Suprapubic skin (tissue), 4 donors: Measurements from ENCODE around the gene MRPL19.

Experiments used
- EP300 ChIP-seq: sonication (generic); formaldehyde crosslinking; IDR thresholded peaks from one replicate; pipeline ENCODE4 v1.6.1; 2017; ENCODE audit warnings: antibody characterized with exemption
- POLR2A ChIP-seq, 2 donors: fragments of 450-650 bp; IDR thresholded peaks; one replicate each; pipeline ENCODE4 v1.6.1; 2017; ENCODE audit warnings: antibody characterized with exemption in 2 of 2, mild to moderate bottlenecking in 2 of 2, moderate library complexity in 2 of 2
- POLR2AphosphoS5 ChIP-seq, 3 donors: sonication (generic); formaldehyde crosslinking; IDR thresholded peaks; one replicate each; pipeline ENCODE4 v1.6.1; 2017; ENCODE audit warnings: antibody characterized with exemption in 3 of 3
- TF ChIP-seq, protein P1 (sequence below), 2 donors: fragments of 200-600 bp in 1 of 2; fragments of 450-650 bp in 1 of 2; sonication (generic) in 1 of 2; IDR thresholded peaks; one replicate each; pipeline ENCODE4 v1.5.1; 2016 to 2019; ENCODE audit warnings: antibody characterized with exemption in 2 of 2, mild to moderate bottlenecking in 1 of 2, moderate library complexity in 1 of 2

- TF ChIP-seq, protein P1, sequence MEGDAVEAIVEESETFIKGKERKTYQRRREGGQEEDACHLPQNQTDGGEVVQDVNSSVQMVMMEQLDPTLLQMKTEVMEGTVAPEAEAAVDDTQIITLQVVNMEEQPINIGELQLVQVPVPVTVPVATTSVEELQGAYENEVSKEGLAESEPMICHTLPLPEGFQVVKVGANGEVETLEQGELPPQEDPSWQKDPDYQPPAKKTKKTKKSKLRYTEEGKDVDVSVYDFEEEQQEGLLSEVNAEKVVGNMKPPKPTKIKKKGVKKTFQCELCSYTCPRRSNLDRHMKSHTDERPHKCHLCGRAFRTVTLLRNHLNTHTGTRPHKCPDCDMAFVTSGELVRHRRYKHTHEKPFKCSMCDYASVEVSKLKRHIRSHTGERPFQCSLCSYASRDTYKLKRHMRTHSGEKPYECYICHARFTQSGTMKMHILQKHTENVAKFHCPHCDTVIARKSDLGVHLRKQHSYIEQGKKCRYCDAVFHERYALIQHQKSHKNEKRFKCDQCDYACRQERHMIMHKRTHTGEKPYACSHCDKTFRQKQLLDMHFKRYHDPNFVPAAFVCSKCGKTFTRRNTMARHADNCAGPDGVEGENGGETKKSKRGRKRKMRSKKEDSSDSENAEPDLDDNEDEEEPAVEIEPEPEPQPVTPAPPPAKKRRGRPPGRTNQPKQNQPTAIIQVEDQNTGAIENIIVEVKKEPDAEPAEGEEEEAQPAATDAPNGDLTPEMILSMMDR (IDR thresholded peaks at IDR 0.05) = no peak
- TF ChIP-seq POLR2AphosphoS5 (IDR thresholded peaks at IDR 0.05) (no peak), POLR2A (IDR thresholded peaks at IDR 0.05) (no peak), EP300 (no peak)
These were observed 47.9 kb upstream of the MRPL19 start for GRCh38 chr2:75598589-75599155.
